HEK293T (cell line): ENCODE data around the gene PRSS2.

Experiments
- CTCF ChIA-PET: fragments of 350-600 bp; formaldehyde crosslinking; extraction: SDS; loops from one replicate; lab custom pipeline; 2021; ENCODE audit warnings: antibody characterized with exemption, inconsistent platforms; lab: Yijun Ruan, JAX
- POLR2A ChIA-PET: fragments of 350-600 bp; formaldehyde crosslinking; extraction: SDS; loops from one replicate; lab custom pipeline; 2020; ENCODE audit warnings: antibody characterized with exemption, inconsistent platforms; lab: Yijun Ruan, JAX
- DNase-seq: peaks from one replicate; pipeline ENCODE4 v3.0.0; 2012; ENCODE audit warnings: mixed read lengths; ENCODE audit errors: extremely low spot score
- ARNT ChIP-seq: fragments of 450-650 bp; IDR thresholded peaks from 2 replicates; pipeline ENCODE4 v1.6.1; 2017; ENCODE audit warnings: mild to moderate bottlenecking
- BHLHE40 ChIP-seq: fragments of 450-650 bp; IDR thresholded peaks from 2 replicates; pipeline ENCODE4 v1.6.1; 2016; ENCODE audit warnings: mild to moderate bottlenecking, moderate library complexity, borderline replicate concordance
- CTBP1 ChIP-seq: fragments of 450-650 bp; IDR thresholded peaks from 2 replicates; pipeline ENCODE4 v1.6.1; 2016; ENCODE audit warnings: borderline replicate concordance
- ELF4 ChIP-seq: fragments of 450-650 bp; IDR thresholded peaks from 2 replicates; pipeline ENCODE4 v1.6.1; 2017; ENCODE audit warnings: antibody characterized with exemption
- FOXA1 ChIP-seq: fragments of 450-650 bp; IDR thresholded peaks from 2 replicates; pipeline ENCODE4 v1.6.1; 2016; ENCODE audit warnings: mild to moderate bottlenecking
- FOXK2 ChIP-seq: fragments of 450-650 bp; IDR thresholded peaks from 2 replicates; pipeline ENCODE4 v1.6.1; 2016; ENCODE audit warnings: mild to moderate bottlenecking
- FOXM1 ChIP-seq: fragments of 450-650 bp; IDR thresholded peaks from 2 replicates; pipeline ENCODE4 v1.6.1; 2017; ENCODE audit warnings: mild to moderate bottlenecking, borderline replicate concordance
- HDGF ChIP-seq: fragments of 450-650 bp; IDR thresholded peaks from 2 replicates; pipeline ENCODE4 v1.6.1; 2017; ENCODE audit warnings: antibody characterized with exemption, borderline replicate concordance
- L3MBTL2 ChIP-seq: fragments of 450-650 bp; conservative IDR thresholded peaks from 2 replicates; pipeline ENCODE4 v1.6.1; 2016; ENCODE audit warnings: mild to moderate bottlenecking
- LEF1 ChIP-seq: fragments of 450-650 bp; IDR thresholded peaks from 2 replicates; pipeline ENCODE4 v1.6.1; 2017; ENCODE audit warnings: mild to moderate bottlenecking, borderline replicate concordance
- NFRKB ChIP-seq: fragments of 450-650 bp; IDR thresholded peaks from 2 replicates; pipeline ENCODE4 v1.6.1; 2016; ENCODE audit warnings: mild to moderate bottlenecking, moderate library complexity
- PKNOX1 ChIP-seq: fragments of 450-650 bp; IDR thresholded peaks from 2 replicates; pipeline ENCODE4 v1.6.1; 2016
- SP1 ChIP-seq: fragments of 450-650 bp; IDR thresholded peaks from 2 replicates; pipeline ENCODE4 v1.6.1; 2017
- SUZ12 ChIP-seq: fragments of 450-650 bp; IDR thresholded peaks from 2 replicates; pipeline ENCODE4 v1.6.1; 2016; ENCODE audit warnings: mild to moderate bottlenecking
- TARDBP ChIP-seq: fragments of 450-650 bp; IDR thresholded peaks from 2 replicates; pipeline ENCODE4 v1.6.1; 2016
- ZNF384 ChIP-seq: fragments of 450-650 bp; IDR thresholded peaks from 2 replicates; pipeline ENCODE4 v1.6.1; 2016

Gene PRSS2

GRCh38 chr7:142808802-142809583 lies 38.2 kb downstream of the PRSS2 start:
- DNase-seq: no peak
- TF ChIP-seq FOXK2: no peak
- no peak for TF ChIP-seq SP1
- TF ChIP-seq CTBP1: no peak
- no peak for TF ChIP-seq TARDBP
- no peak for TF ChIP-seq BHLHE40
- no peak for TF ChIP-seq ARNT
- no peak for TF ChIP-seq FOXM1
- ChIA-PET POLR2A (no interaction called here), CTCF (interaction anchor here (0.6 to 1.0 kb wide), 3 partner anchors 205 to 287 kb away, joined by 3 read pairs; no protein-coding TSS in a partner anchor)

- ChIA-PET CTCF (interaction anchor here (0.6 to 1.0 kb wide), 2 partner anchors 205 to 245 kb away, joined by 3 read pairs; no protein-coding TSS in a partner anchor), POLR2A (no interaction called here)
- no peak for TF ChIP-seq FOXA1
- no peak for TF ChIP-seq TARDBP
- no peak for TF ChIP-seq SP1
- TF ChIP-seq ZNF384: no peak
- no peak for DNase-seq
These were observed 38.9 kb downstream of the PRSS2 start for GRCh38 chr7:142809671-142810070.

- TF ChIP-seq L3MBTL2 (peak; percentile 35; the same call in 1 of the 2 replicates), ZNF384 (no peak)
- peak; percentile 55 for DNase-seq
- POLR2A ChIA-PET: no interaction called here
- CTCF ChIA-PET: interaction anchor here (0.6 to 2.3 kb wide), 12 partner anchors 9 to 952 kb away, joined by 3 to 11 read pairs (median 3); partner anchors contain the start of gene EPHB6
These were observed 40.5 kb downstream of the PRSS2 start for GRCh38 chr7:142811154-142811737.

GRCh38 chr7:142812437-142813215 lies 41.9 kb downstream of the PRSS2 start:
- no peak for TF ChIP-seq NFRKB
- no peak for TF ChIP-seq BHLHE40
- no peak for TF ChIP-seq HDGF
- TF ChIP-seq FOXM1: no peak
- TF ChIP-seq ARNT: no peak
- TF ChIP-seq FOXA1: no peak
- TF ChIP-seq ELF4: no peak
- no peak for TF ChIP-seq TARDBP
- TF ChIP-seq SUZ12: no peak
- no peak for TF ChIP-seq CTBP1
- TF ChIP-seq SP1: no peak
- TF ChIP-seq LEF1: no peak
- TF ChIP-seq FOXK2: no peak
- TF ChIP-seq L3MBTL2: no peak
- TF ChIP-seq ZNF384: no peak
- no peak for TF ChIP-seq PKNOX1
- ChIA-PET CTCF (interaction anchor here (0.6 to 2.3 kb wide), 6 partner anchors 178 to 402 kb away, joined by 3 to 7 read pairs (median 4); no protein-coding TSS in a partner anchor), POLR2A (no interaction called here)
- DNase-seq: no peak

GRCh38 chr7:142813226-142813625 lies 42.5 kb downstream of the PRSS2 start:
- POLR2A ChIA-PET: no interaction called here
- CTCF ChIA-PET: interaction anchor here (0.7 to 2.3 kb wide), 6 partner anchors 30 to 401 kb away, joined by 3 to 6 read pairs (median 4); no protein-coding TSS in a partner anchor
- no peak for TF ChIP-seq PKNOX1
- no peak for TF ChIP-seq SP1
- TF ChIP-seq HDGF: no peak
- TF ChIP-seq FOXK2: no peak
- no peak for TF ChIP-seq FOXM1
- TF ChIP-seq TARDBP: no peak
- no peak for TF ChIP-seq LEF1
- no peak for TF ChIP-seq FOXA1
- TF ChIP-seq ELF4: no peak
- TF ChIP-seq NFRKB: no peak
- TF ChIP-seq L3MBTL2: no peak
- TF ChIP-seq SUZ12: no peak
- TF ChIP-seq ZNF384: no peak
- no peak for TF ChIP-seq BHLHE40
- no peak for TF ChIP-seq ARNT
- DNase-seq: no peak

GRCh38 chr7:142813699-142814098 lies 42.9 kb downstream of the PRSS2 start:
- TF ChIP-seq ZNF384: no peak
- TF ChIP-seq L3MBTL2: no peak
- no peak for TF ChIP-seq NFRKB
- TF ChIP-seq LEF1: no peak
- TF ChIP-seq ARNT: no peak
- no peak for TF ChIP-seq SUZ12
- TF ChIP-seq FOXA1: no peak
- TF ChIP-seq PKNOX1: no peak
- no peak for TF ChIP-seq SP1
- TF ChIP-seq FOXM1: no peak
- TF ChIP-seq BHLHE40: no peak
- no peak for TF ChIP-seq FOXK2
- TF ChIP-seq TARDBP: no peak
- TF ChIP-seq ELF4: no peak
- no peak for TF ChIP-seq CTBP1
- TF ChIP-seq HDGF: no peak
- CTCF ChIA-PET: interaction anchor here (0.7 to 2.3 kb wide), 6 partner anchors 31 to 401 kb away, joined by 3 to 6 read pairs (median 4); no protein-coding TSS in a partner anchor
- DNase-seq: no peak
- POLR2A ChIA-PET: no interaction called here
